Measurements from ENCODE around the gene PGBD4. TPM values are rescaled to one million over a fixed set of nuclear protein-coding genes. Genes with fewer than 3 reads are reported as not detected.

PGBD4 gene
- total RNA-seq (1 to 10 TPM in 7 of 9 donors, under 1 TPM in 2; 0.30 to 3.0 (median 1.6) TPM), polyA plus RNA-seq (1 to 10 TPM in 2 of 3 donors, under 1 TPM in 1; 0.40 to 1.8 (median 1.1) TPM)
- long read RNA-seq, donor 1, full-length matches to known transcripts, result 2 of 2 reads
- long read RNA-seq, donor 1, partial matches to known transcripts, result 0 of 2 reads
- long read RNA-seq, donor 1, other reads (novel, unspliced or antisense), result 0 of 2 reads
- long read RNA-seq, donor 2, full-length matches to known transcripts, result 6 of 6 reads
- long read RNA-seq, donor 2, partial matches to known transcripts, result 0 of 6 reads
- long read RNA-seq, donor 2, other reads (novel, unspliced or antisense), result 0 of 6 reads
- long read RNA-seq, donor 3, full-length matches to known transcripts, result 3 of 3 reads
- long read RNA-seq, donor 3, partial matches to known transcripts, result 0 of 3 reads
- long read RNA-seq, donor 3, other reads (novel, unspliced or antisense), result 0 of 3 reads
- long read RNA-seq, donor 4, full-length matches to known transcripts, result 1 of 1 reads
- long read RNA-seq, donor 4, partial matches to known transcripts, result 0 of 1 reads
- long read RNA-seq, donor 4, other reads (novel, unspliced or antisense), result 0 of 1 reads
- long read RNA-seq, donor 5, result 0 reads
- long read RNA-seq, donor 6, full-length matches to known transcripts, result 2 of 2 reads
- long read RNA-seq, donor 6, partial matches to known transcripts, result 0 of 2 reads
- long read RNA-seq, donor 6, other reads (novel, unspliced or antisense), result 0 of 2 reads
- long read RNA-seq, donor 7, full-length matches to known transcripts, result 2 of 2 reads
- long read RNA-seq, donor 7, partial matches to known transcripts, result 0 of 2 reads
- long read RNA-seq, donor 7, other reads (novel, unspliced or antisense), result 0 of 2 reads
- long read RNA-seq, donor 8, result 0 reads
- long read RNA-seq, donor 9, full-length matches to known transcripts, result 5 of 5 reads
- long read RNA-seq, donor 9, partial matches to known transcripts, result 0 of 5 reads
- long read RNA-seq, donor 9, other reads (novel, unspliced or antisense), result 0 of 5 reads
- long read RNA-seq, donor 10, full-length matches to known transcripts, result 1 of 1 reads
- long read RNA-seq, donor 10, partial matches to known transcripts, result 0 of 1 reads
- long read RNA-seq, donor 10, other reads (novel, unspliced or antisense), result 0 of 1 reads

DNA sequence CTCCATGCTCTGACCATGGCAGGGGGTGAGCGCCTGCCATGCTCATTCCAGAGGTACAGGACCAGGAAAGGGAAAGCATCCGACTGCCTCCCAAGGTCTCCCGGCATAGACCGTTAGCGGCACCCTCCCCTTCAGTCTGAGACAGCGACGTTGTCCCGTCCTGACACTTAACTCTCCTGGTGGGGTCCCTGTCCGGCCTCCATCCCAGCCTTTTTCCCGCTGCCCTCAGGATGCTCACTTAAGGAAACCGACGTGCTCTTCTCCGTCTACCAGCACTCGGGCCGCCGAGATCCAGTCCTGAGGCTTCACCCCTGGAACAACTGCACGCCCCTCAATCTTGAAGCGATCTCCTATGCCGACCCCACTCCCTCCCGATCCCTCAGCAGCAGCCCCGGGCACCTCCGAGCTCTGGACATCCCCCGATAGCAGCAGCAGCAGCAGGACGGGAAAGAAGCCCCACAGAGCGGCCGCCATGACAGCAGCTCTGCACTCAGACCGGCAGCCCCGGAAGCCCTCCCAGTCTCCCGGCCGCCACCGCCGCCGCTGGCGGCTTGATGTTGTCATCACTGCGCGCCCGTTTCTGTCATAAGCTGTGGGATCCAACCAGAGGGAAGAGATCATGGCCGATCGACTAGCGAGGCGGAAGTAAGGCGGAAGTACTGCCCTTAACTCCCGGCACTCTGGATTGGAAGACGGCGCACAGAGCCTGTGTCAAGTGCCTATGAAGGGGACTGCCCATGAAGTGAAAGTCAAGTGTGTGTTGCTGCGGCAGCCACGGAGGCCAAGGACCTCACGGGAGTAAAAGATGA, at the start of gene PGBD4, which contains the start of gene EMC7:
TSS of gene PGBD4 (plus strand) at position 718 of the 809 bp plus-strand sequence. CDS start 449 bp downstream, outside the sequence.
TSS of gene EMC7 (minus strand) at position 497 of the 809 bp plus-strand sequence. CDS start at position 474, 23 bp downstream.
- no peaks in the 10 kb centered on the region for H3K27me3 ChIP-seq
- peak within 1 kb of the TSS; percentile 63 to 94 (median 80) for H3K27ac ChIP-seq
- DNase-seq, result peak; percentile 99 to 100 (median 99)
- TF ChIP-seq POLR2A (IDR thresholded peaks at IDR 0.05), result peak; percentile 70 to 94
- TF ChIP-seq, protein P1, sequence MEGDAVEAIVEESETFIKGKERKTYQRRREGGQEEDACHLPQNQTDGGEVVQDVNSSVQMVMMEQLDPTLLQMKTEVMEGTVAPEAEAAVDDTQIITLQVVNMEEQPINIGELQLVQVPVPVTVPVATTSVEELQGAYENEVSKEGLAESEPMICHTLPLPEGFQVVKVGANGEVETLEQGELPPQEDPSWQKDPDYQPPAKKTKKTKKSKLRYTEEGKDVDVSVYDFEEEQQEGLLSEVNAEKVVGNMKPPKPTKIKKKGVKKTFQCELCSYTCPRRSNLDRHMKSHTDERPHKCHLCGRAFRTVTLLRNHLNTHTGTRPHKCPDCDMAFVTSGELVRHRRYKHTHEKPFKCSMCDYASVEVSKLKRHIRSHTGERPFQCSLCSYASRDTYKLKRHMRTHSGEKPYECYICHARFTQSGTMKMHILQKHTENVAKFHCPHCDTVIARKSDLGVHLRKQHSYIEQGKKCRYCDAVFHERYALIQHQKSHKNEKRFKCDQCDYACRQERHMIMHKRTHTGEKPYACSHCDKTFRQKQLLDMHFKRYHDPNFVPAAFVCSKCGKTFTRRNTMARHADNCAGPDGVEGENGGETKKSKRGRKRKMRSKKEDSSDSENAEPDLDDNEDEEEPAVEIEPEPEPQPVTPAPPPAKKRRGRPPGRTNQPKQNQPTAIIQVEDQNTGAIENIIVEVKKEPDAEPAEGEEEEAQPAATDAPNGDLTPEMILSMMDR (IDR thresholded peaks at IDR 0.05), result peak in 1 of 6 experiments; percentile 14
- H3K4me1 ChIP-seq (replicated peaks in 1 of 2), result peaks cover 11 to 28% of the 10 kb centered on the region in 2 donors
- H3K36me3 ChIP-seq (replicated peaks in 1 of 2), result no peaks in the 10 kb centered on the region
- H3K9me3 ChIP-seq (replicated peaks in 1 of 3), result no peaks in the 10 kb centered on the region
- peak within 1 kb of the TSS; percentile 55 to 97 (median 72) for H3K4me3 ChIP-seq
- WGBS, 4 donors, result 0 to 1% (median 1%) methylated on average over 35 to 48 of the region's 48 CpGs
- intact Hi-C loops (cut with DNase I), result loop anchor here in 1 of 2 donors (10.0 kb wide), 1 partner anchor 113 kb away; the partner anchor contains the start of gene KATNBL1

DNA sequence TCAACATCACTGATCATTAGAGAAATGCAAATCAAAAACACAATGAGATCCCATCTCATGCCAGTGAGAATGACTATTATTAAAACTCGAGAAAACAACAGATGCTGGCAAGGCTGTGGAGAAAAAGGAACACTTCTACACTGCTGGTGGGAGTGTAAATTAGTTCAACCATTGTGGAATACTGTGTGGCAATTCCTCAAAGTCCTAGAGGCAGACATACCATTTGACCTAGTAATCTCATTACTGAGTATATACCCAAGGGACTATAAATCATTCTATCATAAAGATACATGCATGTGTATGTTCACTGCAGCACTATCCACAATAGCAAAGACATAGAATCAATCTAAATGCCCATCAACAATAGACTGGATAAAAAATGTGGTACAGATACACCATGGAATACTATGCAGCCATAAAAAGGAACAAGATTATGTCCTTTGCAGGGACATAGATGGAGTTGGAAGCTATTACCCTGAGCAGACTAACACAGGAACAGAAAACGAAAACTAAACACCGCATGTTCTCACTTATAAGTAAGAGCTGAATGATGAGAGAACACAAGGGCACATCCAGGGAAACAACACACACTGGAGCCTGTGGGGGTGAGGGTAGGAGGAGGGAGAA, 47.7 kb upstream of the PGBD4 start:
- no peak overlapping the region for H3K27ac ChIP-seq
- no peaks in the 10 kb centered on the region for H3K4me1 ChIP-seq (replicated peaks in 1 of 2)
- no peaks in the 10 kb centered on the region for H3K27me3 ChIP-seq
- TF ChIP-seq, protein P1 (IDR thresholded peaks at IDR 0.05), result no peak
- no peak for TF ChIP-seq POLR2A (IDR thresholded peaks at IDR 0.05)
- no peak for DNase-seq
- H3K4me3 ChIP-seq, result no peak overlapping the region
- peaks cover 0 to 6% (median 0%) of the 10 kb centered on the region in 3 donors for H3K9me3 ChIP-seq (replicated peaks in 1 of 3)
- WGBS, 4 donors, result 81 to 93% (median 86%) methylated on average over 3 of the region's 3 CpGs
- no peaks in the 10 kb centered on the region for H3K36me3 ChIP-seq (replicated peaks in 1 of 2)
- intact Hi-C loops (cut with DNase I), result no loop called here

DNA sequence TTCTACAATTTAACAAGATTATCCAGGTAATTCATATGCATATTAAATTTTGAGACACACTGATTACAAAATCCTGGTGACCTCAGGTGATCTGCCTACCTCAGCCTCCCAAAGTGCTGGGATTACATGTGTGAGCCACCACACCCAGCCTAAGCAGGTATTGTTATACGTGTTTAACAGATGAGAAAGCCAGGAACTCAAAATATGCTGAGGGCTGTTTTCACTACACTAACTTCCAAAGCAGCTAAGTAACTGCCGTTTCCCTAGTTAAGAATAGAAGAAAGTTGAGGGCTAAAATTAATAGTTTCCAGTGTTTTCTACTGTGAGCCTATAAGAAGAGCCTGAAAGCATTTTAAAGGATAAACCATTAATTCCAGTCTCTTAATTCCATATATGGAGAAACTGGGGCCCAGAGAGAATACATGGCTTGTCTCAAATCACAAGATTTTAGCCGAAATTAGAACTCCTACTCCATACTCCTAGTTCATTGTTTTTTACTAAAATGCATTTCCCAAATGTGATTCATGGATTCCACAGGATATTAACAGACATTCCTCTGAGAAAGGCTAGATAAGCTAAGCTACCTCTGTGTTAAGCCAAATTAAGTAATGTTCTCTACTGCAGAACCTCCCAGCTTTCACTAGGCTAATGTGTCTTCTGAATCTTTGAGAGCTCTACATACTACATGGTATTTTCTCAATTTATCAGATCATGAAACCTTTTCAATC, 45.9 kb upstream of the PGBD4 start:
- intact Hi-C loops (cut with DNase I), result no loop called here
- Histone ChIP-seq H3K36me3 (replicated peaks in 1 of 2) (no peaks in the 10 kb centered on the region), H3K27ac (no peak overlapping the region), H3K4me3 (no peak overlapping the region), H3K27me3 (no peaks in the 10 kb centered on the region), H3K9me3 (replicated peaks in 1 of 3) (no peaks in the 10 kb centered on the region), H3K4me1 (replicated peaks in 1 of 2) (no peaks in the 10 kb centered on the region)
- TF ChIP-seq, protein P1 (IDR thresholded peaks at IDR 0.05), result no peak
- TF ChIP-seq POLR2A (IDR thresholded peaks at IDR 0.05), result no peak
- 72 to 82% (median 74%) methylated on average over 3 of the region's 3 CpGs for WGBS, 4 donors
- DNase-seq, result no peak
